GM12864 (cell line): Measurements from ENCODE around the gene HARS2.
"Not testable (repeated sequence)": the region's sequence is repeated elsewhere in the genome, so short reads cannot be mapped to it uniquely, and the experiment has no call there.

ENCODE experiments used
- DNase-seq: peaks from one replicate; pipeline ENCODE4 v3.0.0-alpha.2; 2011; ENCODE audit warnings: low read depth
- H3K4me3 ChIP-seq: 2 replicates; pipeline ENCODE4 v1.5.1; 2011; ENCODE audit warnings: mild to moderate bottlenecking, low read depth, low read length, control low read depth
- CTCF ChIP-seq: IDR thresholded peaks from 2 replicates; pipeline ENCODE4 v1.5.1; 2011; ENCODE audit warnings: low read depth, mild to moderate bottlenecking, moderate library complexity, low read length, control low read depth, inconsistent platforms; ENCODE audit errors: missing control alignments

The HARS2 gene

DNA sequence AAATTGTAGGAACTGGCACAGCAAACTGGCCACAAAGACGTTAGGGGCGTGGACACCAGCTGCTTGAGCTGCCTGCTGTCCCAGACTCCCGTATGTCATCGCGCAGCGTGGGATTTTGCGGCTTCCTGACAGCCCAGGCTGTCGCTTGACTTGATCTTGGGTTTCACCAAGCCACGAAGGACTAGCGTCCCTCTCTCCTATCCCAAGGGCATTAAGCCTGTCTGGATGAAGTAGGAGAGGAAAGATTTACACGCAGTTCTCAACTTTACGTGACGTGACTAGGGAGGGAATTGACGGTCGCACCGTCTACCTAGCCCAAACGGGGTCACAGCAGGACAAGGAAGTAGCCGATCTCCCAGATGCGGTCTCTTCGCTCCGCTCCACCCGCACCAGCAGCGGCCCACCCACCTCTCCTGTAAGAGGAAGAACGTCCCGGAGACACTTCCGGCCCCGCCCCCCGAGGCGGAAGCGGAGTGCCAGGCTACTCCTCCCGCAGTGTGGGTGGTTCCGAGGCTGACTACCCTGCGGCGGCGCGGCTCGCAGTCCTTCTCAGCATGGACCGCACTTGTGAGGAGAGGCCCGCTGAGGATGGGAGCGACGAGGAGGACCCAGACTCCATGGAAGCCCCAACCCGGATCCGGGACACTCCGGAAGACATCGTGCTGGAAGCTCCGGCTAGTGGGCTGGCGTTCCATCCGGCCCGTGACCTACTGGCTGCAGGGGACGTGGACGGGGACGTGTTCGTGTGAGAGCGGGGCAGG lies 26.7 kb upstream of the HARS2 start, which contains the start of gene WDR55:
Gene WDR55, plus strand, starts transcription at position 546 of the 761 bp plus-strand sequence. Its CDS starts 9 bp downstream, at position 555.
- TF ChIP-seq CTCF = no peak
- DNase-seq = peak; percentile 74
- H3K4me3 ChIP-seq = peak within 1 kb of the TSS; percentile 87

DNA sequence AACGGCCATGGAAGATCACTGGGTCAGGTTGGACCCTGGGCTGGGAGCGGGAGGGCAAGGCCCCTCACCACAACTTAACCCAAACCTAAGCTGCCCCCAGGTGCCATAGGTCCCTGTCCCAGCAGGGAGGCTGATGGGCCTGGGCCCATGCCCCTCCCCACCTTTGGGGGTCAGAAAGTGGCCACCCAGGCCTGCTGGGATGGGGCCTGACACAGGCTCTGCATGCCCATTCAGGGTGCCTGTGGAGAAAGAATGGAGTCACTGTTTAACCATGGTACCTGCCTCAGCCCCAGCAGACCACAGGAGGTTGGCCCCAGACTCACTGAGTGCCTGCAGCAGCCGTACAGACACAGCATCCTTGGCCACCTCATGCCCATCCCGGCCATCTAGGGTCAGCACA lies 20.2 kb upstream of the HARS2 start:
- not testable (repeated sequence) for H3K4me3 ChIP-seq, DNase-seq

DNA sequence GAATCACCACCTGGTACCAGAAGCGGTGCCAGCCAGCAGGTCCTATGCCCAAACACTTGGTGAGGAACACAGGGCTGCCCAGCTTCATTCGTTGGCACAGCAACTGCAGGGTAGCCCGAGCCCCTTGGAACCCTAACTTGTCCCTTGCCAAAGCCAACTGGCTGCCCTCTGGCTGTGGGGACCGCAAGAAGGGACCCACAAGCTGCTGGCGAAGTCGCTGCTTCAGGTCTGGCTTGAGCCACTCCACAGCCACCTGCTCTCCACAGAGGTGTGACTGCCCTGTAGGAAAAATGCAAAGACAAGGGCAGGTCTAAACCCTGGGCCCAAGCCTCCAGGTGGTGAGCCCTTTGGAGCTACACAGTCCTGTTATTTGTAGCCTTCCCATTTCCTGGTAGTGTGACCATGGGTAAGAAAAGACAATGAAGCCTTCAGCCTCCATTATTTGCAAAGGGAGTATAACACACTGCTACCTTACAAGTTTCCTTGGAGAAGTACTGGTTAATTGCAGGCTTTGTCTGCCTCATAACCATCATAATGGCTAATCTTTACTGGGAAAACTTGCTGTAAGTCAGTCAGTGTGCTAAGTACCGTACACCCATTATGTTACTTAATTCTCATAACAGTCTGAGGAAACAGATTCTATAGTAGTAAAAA lies 19.7 kb upstream of the HARS2 start:
- H3K4me3 ChIP-seq = no peak overlapping the region
- TF ChIP-seq CTCF = no peak
- DNase-seq = no peak

DNA sequence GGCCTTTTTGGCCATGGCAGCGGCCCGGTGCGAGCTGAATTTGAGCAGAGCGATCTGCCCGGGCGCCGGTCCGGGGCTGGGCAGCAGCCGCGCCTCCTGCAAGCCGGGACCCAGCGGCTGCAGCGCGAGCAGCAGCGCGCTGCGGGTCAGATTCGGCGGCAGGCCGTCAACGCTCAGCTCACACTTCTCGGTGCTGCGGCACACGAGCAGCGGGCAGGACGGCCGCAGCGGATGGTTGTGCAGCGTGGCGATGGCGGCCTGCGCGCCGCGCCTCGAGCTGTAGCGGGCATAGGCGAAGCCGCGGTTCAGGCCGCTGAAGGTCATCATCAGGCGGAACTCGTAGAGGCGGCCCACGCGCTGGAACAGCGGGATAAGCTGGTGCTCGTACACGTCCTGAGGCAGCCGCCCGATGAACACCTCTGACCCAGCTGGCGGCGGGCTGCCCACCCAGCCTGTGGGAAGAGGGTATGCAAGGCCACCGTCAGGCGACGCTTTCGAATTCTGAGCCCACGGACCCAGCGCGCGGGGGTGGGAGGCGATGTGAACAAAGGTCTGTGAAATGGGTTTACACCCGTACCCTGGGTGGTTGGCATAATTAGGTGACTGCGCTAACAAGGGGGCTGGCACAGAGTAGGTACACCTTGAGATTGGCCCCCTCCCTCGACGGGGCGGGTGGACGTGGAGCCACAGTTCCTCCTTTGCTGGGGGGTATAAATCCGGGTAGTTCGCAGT lies 18.6 kb upstream of the HARS2 start:
- TF ChIP-seq CTCF = no peak
- no peak for DNase-seq
- H3K4me3 ChIP-seq = no peak overlapping the region

DNA sequence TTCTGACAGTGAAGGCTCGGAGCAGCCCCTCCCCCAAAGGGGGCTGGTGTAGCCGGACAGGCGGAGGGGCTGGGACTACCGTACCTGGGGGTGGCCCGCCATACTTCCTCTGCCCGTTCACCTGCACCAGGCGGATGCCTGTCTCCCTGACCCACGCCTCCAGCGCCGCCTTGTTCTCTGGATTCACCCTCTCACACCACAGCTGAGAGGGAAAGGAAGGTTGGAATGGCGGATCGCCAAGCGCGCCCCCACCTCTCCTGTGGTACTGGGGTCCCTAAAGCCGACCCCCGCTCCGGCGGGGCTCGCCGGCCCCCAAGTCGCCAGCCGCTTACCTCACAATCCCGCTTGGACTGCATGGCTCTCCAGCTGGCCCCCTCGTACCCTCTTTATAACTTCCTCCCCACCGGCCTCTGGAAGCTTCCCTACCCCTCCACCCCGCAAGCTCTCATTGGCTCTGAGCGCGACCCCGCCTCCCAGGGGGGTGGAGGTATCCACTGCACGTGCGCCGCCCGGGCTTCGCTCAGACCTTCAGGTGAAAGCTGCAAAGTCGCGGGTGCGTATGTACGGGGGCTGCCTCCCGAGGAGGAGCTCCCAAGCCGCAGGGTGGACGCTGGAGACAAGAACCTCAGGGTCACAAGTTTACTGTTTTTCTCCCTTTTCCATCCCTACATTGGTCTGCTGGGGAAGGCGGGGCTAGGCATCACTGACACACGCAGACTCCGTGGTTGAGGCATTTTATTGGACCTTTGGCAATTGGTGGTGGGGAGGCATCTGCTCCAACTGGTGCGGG lies 17.9 kb upstream of the HARS2 start, which contains the start of gene DND1:
Gene DND1, minus strand, starts transcription at position 390 of the 790 bp plus-strand sequence. Its CDS starts 34 bp downstream, at position 356.
- no peak for DNase-seq
- H3K4me3 ChIP-seq = no peak within 1 kb of the TSS
- no peak for TF ChIP-seq CTCF

DNA sequence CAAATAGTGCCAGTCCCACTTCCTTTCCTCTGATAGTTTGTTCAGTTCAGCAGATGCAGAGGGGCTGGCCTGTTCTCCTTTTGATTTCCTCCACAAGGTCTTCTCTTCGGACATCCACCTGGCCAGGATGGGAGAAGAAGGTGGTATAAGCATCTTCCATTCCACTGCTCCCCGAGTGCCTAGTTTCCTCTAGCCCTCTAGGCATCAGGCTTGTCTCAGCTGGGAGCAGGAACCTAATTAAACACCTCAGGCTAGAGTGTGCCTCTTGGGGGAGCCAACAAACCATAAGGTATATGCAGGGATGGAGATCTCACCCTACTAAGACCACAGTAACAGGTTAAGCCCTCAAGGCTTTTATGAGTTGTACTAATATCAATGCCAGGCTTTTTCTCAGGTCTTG lies 17.0 kb upstream of the HARS2 start:
- H3K4me3 ChIP-seq = no peak overlapping the region
- TF ChIP-seq CTCF = no peak
- no peak for DNase-seq
